ENCODE data around the gene PRF1. TPM values are rescaled to one million over a fixed set of nuclear protein-coding genes. Genes with fewer than 3 reads are reported as not detected.

The PRF1 gene
- total and polyA plus RNA-seq, 2 of the 13 experiments (the other 11 are each of a cell fraction or from before 2014, with no cell fraction given), result 1.00 to 1.4 TPM

DNA sequence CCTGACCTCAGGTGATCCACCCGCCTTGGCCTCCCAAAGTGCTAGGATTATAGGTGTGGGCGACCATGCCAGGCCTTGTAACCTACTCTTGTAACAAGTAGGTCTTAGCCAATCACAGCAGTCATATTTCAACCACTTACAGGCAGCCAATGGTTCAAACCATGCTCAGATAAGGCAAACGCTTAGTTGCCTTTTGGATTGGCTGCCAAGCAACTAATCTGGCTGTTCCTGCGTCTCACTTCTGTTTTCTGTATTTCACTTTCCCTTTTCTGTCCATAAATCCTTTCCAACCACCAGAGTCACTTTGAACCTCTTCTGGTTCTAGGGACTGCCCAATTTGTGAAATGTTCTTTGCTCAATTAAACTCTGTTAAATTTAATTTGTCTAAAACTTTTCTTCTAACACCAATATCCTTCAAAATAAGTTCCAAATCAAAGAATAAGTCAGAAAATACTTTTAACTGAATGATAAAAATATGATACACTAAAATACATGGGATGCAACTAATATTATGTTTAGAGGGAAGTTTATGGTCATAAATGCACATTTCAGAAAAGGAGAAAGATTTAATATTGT, 19.1 kb upstream of the PRF1 start:
- no TSS peak for BruUV-seq (replicated peaks)
- TF ChIP-seq, protein P1, sequence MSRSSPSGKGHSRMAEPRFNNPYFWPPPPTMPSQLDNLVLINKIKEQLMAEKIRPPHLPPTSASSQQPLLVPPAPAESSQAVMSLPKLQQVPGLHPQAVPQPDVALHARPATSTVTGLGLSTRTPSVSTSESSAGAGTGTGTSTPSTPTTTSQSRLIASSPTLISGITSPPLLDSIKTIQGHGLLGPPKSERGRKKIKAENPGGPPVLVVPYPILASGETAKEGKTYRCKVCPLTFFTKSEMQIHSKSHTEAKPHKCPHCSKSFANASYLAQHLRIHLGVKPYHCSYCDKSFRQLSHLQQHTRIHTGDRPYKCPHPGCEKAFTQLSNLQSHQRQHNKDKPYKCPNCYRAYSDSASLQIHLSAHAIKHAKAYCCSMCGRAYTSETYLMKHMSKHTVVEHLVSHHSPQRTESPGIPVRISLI (CRISPR knock-in tag; IDR thresholded peaks at IDR 0.05; ENCODE audit: borderline replicate concordance), result no peak
- TF ChIP-seq ATF7-NPFF (CRISPR knock-in tag; IDR thresholded peaks at IDR 0.05; ENCODE audit: low read depth), result no peak
- Histone ChIP-seq H3K9ac (ENCODE audit: insufficient read depth, low read depth, low read length) (no peak overlapping the region), H3K79me2 (ENCODE audit: insufficient read depth, low read length) (no peaks in the 10 kb centered on the region), H3K4me3 (replicated peaks in 1 of 3; ENCODE audit: insufficient read depth in 1 of 3, low read depth in 2 of 3, low read length in 3 of 3) (no peak overlapping the region), H3K27ac (ENCODE audit: extremely low read length, insufficient read depth, low read length) (no peak overlapping the region), H3K4me1 (ENCODE audit: insufficient read depth, low read length) (no peaks in the 10 kb centered on the region), H3K36me3 (replicated peaks in 1 of 2; ENCODE audit: control insufficient read depth in 1 of 2, insufficient read depth in 2 of 2, low read length in 2 of 2) (no peaks in the 10 kb centered on the region), H3K9me3 (ENCODE audit: low read length) (peaks cover 17% of the 10 kb centered on the region), H4K20me1 (ENCODE audit: insufficient read depth, low read length) (no peaks in the 10 kb centered on the region), H3K27me3 (ENCODE audit: control insufficient read depth in 1 of 2, insufficient read depth in 2 of 2, low read length in 2 of 2) (no peaks in the 10 kb centered on the region; a peak in 1 of 5 replicates), H3K4me2 (ENCODE audit: low read depth, low read length) (no peak overlapping the region), H2AFZ (ENCODE audit: low read length) (no peak overlapping the region)
- WGBS (ENCODE audit: low lambda C conversion rate), result 24% methylated on average over 4 of the region's 4 CpGs
- DNase-seq (ENCODE audit: low spot score) (no peak), FAIRE-seq (no peak), ATAC-seq (no peak)
- ChIA-PET POLR2A (no interaction called here), CTCF (ENCODE audit: low intra/inter-chr PET ratio, low total read pairs) (no interaction called here)
- in situ Hi-C loops (cut with HindIII; ENCODE audit: extremely low pct_ligation_motif_present, low pct_unique_long_range_greater_than_20kb) (no loop called here), intact Hi-C loops (cut with micrococcal nuclease; ENCODE audit: unreplicated experiment) (no loop called here)

DNA sequence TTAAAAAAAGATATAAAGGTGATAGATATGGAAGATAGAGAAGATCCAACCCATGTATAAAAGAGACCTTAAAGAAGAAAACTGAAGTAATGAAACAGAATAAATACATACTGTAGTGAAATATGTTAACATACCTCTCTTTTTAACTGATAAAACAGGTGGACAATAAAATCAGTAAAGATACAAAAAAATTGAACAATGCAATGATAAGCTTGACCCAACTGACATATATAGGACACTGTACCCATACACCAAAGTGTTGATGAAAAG, 17.4 kb upstream of the PRF1 start:
- Histone ChIP-seq H3K4me3 (replicated peaks in 1 of 3; ENCODE audit: insufficient read depth in 1 of 3, low read depth in 2 of 3, low read length in 3 of 3) (no peak overlapping the region), H3K4me2 (ENCODE audit: low read depth, low read length) (no peak overlapping the region), H4K20me1 (ENCODE audit: insufficient read depth, low read length) (no peaks in the 10 kb centered on the region), H3K36me3 (replicated peaks in 1 of 2; ENCODE audit: control insufficient read depth in 1 of 2, insufficient read depth in 2 of 2, low read length in 2 of 2) (no peaks in the 10 kb centered on the region), H3K79me2 (ENCODE audit: insufficient read depth, low read length) (no peaks in the 10 kb centered on the region), H3K4me1 (ENCODE audit: insufficient read depth, low read length) (no peaks in the 10 kb centered on the region), H3K27ac (ENCODE audit: extremely low read length, insufficient read depth, low read length) (no peak overlapping the region), H3K9me3 (ENCODE audit: low read length) (peaks cover 17% of the 10 kb centered on the region), H2AFZ (ENCODE audit: low read length) (no peak overlapping the region), H3K27me3 (ENCODE audit: control insufficient read depth in 1 of 2, insufficient read depth in 2 of 2, low read length in 2 of 2) (peaks cover 0 to 3% of the 10 kb centered on the region in 2 experiments; a peak in 1 of 5 replicates), H3K9ac (ENCODE audit: insufficient read depth, low read depth, low read length) (no peak overlapping the region)
- ATAC-seq (no peak), DNase-seq (ENCODE audit: low spot score) (no peak), FAIRE-seq (no peak)
- ChIA-PET CTCF (ENCODE audit: low intra/inter-chr PET ratio, low total read pairs) (no interaction called here), POLR2A (no interaction called here)
- BruUV-seq (replicated peaks), result no TSS peak
- intact Hi-C loops (cut with micrococcal nuclease; ENCODE audit: unreplicated experiment), result no loop called here
- in situ Hi-C loops (cut with HindIII; ENCODE audit: extremely low pct_ligation_motif_present, low pct_unique_long_range_greater_than_20kb), result no loop called here
- TF ChIP-seq, protein P2, sequence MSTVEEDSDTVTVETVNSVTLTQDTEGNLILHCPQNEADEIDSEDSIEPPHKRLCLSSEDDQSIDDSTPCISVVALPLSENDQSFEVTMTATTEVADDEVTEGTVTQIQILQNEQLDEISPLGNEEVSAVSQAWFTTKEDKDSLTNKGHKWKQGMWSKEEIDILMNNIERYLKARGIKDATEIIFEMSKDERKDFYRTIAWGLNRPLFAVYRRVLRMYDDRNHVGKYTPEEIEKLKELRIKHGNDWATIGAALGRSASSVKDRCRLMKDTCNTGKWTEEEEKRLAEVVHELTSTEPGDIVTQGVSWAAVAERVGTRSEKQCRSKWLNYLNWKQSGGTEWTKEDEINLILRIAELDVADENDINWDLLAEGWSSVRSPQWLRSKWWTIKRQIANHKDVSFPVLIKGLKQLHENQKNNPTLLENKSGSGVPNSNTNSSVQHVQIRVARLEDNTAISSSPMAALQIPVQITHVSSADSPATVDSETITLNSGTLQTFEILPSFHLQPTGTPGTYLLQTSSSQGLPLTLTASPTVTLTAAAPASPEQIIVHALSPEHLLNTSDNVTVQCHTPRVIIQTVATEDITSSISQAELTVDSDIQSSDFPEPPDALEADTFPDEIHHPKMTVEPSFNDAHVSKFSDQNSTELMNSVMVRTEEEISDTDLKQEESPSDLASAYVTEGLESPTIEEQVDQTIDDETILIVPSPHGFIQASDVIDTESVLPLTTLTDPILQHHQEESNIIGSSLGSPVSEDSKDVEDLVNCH (CRISPR knock-in tag; IDR thresholded peaks at IDR 0.05), result no peak
- TF ChIP-seq, protein P3, sequence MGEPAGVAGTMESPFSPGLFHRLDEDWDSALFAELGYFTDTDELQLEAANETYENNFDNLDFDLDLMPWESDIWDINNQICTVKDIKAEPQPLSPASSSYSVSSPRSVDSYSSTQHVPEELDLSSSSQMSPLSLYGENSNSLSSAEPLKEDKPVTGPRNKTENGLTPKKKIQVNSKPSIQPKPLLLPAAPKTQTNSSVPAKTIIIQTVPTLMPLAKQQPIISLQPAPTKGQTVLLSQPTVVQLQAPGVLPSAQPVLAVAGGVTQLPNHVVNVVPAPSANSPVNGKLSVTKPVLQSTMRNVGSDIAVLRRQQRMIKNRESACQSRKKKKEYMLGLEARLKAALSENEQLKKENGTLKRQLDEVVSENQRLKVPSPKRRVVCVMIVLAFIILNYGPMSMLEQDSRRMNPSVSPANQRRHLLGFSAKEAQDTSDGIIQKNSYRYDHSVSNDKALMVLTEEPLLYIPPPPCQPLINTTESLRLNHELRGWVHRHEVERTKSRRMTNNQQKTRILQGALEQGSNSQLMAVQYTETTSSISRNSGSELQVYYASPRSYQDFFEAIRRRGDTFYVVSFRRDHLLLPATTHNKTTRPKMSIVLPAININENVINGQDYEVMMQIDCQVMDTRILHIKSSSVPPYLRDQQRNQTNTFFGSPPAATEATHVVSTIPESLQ (CRISPR knock-in tag; conservative IDR thresholded peaks at IDR 0.05), result no peak
- TF ChIP-seq ZNF549 (CRISPR knock-in tag; IDR thresholded peaks at IDR 0.05) (no peak), ZKSCAN1 (IDR thresholded peaks at IDR 0.05; ENCODE audit: low read length) (no peak), CCDC6 (CRISPR knock-in tag; IDR thresholded peaks at IDR 0.05) (no peak), ZNF256 (CRISPR knock-in tag; conservative IDR thresholded peaks at IDR 0.05) (no peak)
- TF ChIP-seq, protein P4, sequence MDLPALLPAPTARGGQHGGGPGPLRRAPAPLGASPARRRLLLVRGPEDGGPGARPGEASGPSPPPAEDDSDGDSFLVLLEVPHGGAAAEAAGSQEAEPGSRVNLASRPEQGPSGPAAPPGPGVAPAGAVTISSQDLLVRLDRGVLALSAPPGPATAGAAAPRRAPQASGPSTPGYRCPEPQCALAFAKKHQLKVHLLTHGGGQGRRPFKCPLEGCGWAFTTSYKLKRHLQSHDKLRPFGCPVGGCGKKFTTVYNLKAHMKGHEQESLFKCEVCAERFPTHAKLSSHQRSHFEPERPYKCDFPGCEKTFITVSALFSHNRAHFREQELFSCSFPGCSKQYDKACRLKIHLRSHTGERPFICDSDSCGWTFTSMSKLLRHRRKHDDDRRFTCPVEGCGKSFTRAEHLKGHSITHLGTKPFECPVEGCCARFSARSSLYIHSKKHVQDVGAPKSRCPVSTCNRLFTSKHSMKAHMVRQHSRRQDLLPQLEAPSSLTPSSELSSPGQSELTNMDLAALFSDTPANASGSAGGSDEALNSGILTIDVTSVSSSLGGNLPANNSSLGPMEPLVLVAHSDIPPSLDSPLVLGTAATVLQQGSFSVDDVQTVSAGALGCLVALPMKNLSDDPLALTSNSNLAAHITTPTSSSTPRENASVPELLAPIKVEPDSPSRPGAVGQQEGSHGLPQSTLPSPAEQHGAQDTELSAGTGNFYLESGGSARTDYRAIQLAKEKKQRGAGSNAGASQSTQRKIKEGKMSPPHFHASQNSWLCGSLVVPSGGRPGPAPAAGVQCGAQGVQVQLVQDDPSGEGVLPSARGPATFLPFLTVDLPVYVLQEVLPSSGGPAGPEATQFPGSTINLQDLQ (CRISPR knock-in tag; IDR thresholded peaks at IDR 0.05), result no peak
